ENCODE measurements around the gene ELP2.
A peak's percentile ranks its signal among the peaks of the same experiment; 100 is the strongest.
"Not testable (repeated sequence)": the region's sequence is repeated elsewhere in the genome, so short reads cannot be mapped to it uniquely, and the experiment has no call there.

Gene ELP2

GRCh38 chr18:36158266-36158867 lies 28.7 kb downstream of the ELP2 start:
- peak; percentile 83 for DNase-seq (ENCODE audit: low read depth)

GRCh38 chr18:36160959-36161371 lies 31.3 kb downstream of the ELP2 start:
- no peak for DNase-seq (ENCODE audit: low read depth)

GRCh38 chr18:36162981-36163380 lies 33.3 kb downstream of the ELP2 start:
- no peak for DNase-seq (ENCODE audit: low read depth)

- no peak for DNase-seq (ENCODE audit: low read depth)
Observed at GRCh38 chr18:36167692-36168218, 38.1 kb downstream of the ELP2 start.

GRCh38 chr18:36168296-36168695 lies 38.6 kb downstream of the ELP2 start:
- DNase-seq (ENCODE audit: low read depth) = not testable (repeated sequence)

GRCh38 chr18:36169938-36170337 lies 40.2 kb downstream of the ELP2 start:
- no peak for DNase-seq (ENCODE audit: low read depth)

- no peak for DNase-seq (ENCODE audit: low read depth)
Observed at GRCh38 chr18:36175481-36175880, 45.8 kb downstream of the ELP2 start.

GRCh38 chr18:36176177-36176584 lies 46.5 kb downstream of the ELP2 start:
- DNase-seq (ENCODE audit: low read depth) = no peak

- DNase-seq (ENCODE audit: low read depth) = no peak
Observed at GRCh38 chr18:36176711-36177110, 47.0 kb downstream of the ELP2 start.

GRCh38 chr18:36177913-36178312 lies 48.2 kb downstream of the ELP2 start:
- DNase-seq (ENCODE audit: low read depth) = no peak

GRCh38 chr18:36179562-36180355 lies 50.1 kb downstream of the ELP2 start:
- DNase-seq (ENCODE audit: low read depth) = peak; percentile 90

GRCh38 chr18:36181441-36181840 lies 51.7 kb downstream of the ELP2 start:
- no peak for DNase-seq (ENCODE audit: low read depth)

- DNase-seq (ENCODE audit: low read depth) = no peak
Observed at GRCh38 chr18:36181898-36182506, 52.3 kb downstream of the ELP2 start.

GRCh38 chr18:36183033-36183432 lies 53.3 kb downstream of the ELP2 start:
- no peak for DNase-seq (ENCODE audit: low read depth)

- DNase-seq (ENCODE audit: low read depth) = no peak
Observed at GRCh38 chr18:36183987-36184386, 54.3 kb downstream of the ELP2 start.

- no peak for DNase-seq (ENCODE audit: low read depth)
Observed at GRCh38 chr18:36185157-36185556, 55.5 kb downstream of the ELP2 start.

GRCh38 chr18:36185901-36186460 lies 56.3 kb downstream of the ELP2 start:
- no peak for DNase-seq (ENCODE audit: low read depth)

GRCh38 chr18:36186461-36187192 lies 56.9 kb downstream of the ELP2 start:
- no peak for DNase-seq (ENCODE audit: low read depth)

- peak; percentile 40 for DNase-seq (ENCODE audit: low read depth)
Observed at GRCh38 chr18:36187193-36187825, 57.6 kb downstream of the ELP2 start, which contains the start of gene MOCOS. Gene MOCOS (plus strand): TSS chr18:36187497. CDS start chr18:36187540, 43 bp downstream.

- DNase-seq (ENCODE audit: low read depth) = peak; percentile 77
Observed at GRCh38 chr18:36187826-36188721, 58.4 kb downstream of the ELP2 start.

Data from amniotic epithelial cell (primary cell).